ENCODE results near the gene METTL14.

Gene METTL14

GRCh38 chr4:118734491-118735205 is 49.5 kb downstream of the METTL14 start:
- H3K27ac ChIP-seq (ENCODE audit: low read length) = no peak overlapping the region
- H3K4me1 ChIP-seq (ENCODE audit: control insufficient read depth in 1 of 2, insufficient read depth in 2 of 2, low read length in 2 of 2) = peaks cover 0 to 33% of the 10 kb centered on the region in 2 donors
- H3K27me3 ChIP-seq (ENCODE audit: low read depth, low read length) = no peaks in the 10 kb centered on the region
- H3K9me3 ChIP-seq (ENCODE audit: control insufficient read depth in 1 of 2, low read length in 2 of 2) = no peaks in the 10 kb centered on the region
- H3K4me3 ChIP-seq (ENCODE audit: low read depth in 1 of 2, low read length in 2 of 2) = no peak overlapping the region
- peaks cover 47 to 68% of the 10 kb centered on the region in 2 donors for H3K36me3 ChIP-seq (ENCODE audit: control insufficient read depth in 1 of 2, insufficient read depth in 2 of 2, low read length in 2 of 2)

GRCh38 chr4:118736900-118737299 is 51.7 kb downstream of the METTL14 start:
- no peaks in the 10 kb centered on the region for H3K9me3 ChIP-seq (ENCODE audit: control insufficient read depth in 1 of 2, low read length in 2 of 2)
- peaks cover 41 to 55% of the 10 kb centered on the region in 2 donors for H3K36me3 ChIP-seq (ENCODE audit: control insufficient read depth in 1 of 2, insufficient read depth in 2 of 2, low read length in 2 of 2)

GRCh38 chr4:118738090-118738489 is 52.9 kb downstream of the METTL14 start:
- peaks cover 0 to 43% of the 10 kb centered on the region in 2 donors for H3K4me1 ChIP-seq (ENCODE audit: control insufficient read depth in 1 of 2, insufficient read depth in 2 of 2, low read length in 2 of 2)
- peaks cover 33 to 48% of the 10 kb centered on the region in 2 donors for H3K36me3 ChIP-seq (ENCODE audit: control insufficient read depth in 1 of 2, insufficient read depth in 2 of 2, low read length in 2 of 2)
- no peaks in the 10 kb centered on the region for H3K27me3 ChIP-seq (ENCODE audit: low read depth, low read length)
- no peaks in the 10 kb centered on the region for H3K9me3 ChIP-seq (ENCODE audit: control insufficient read depth in 1 of 2, low read length in 2 of 2)
- H3K27ac ChIP-seq (ENCODE audit: low read length) = peak overlapping the region; percentile 65
- H3K4me3 ChIP-seq (ENCODE audit: low read depth in 1 of 2, low read length in 2 of 2) = no peak overlapping the region

More at GRCh38 chr4:118736900-118737299, 51.7 kb downstream of the METTL14 start:
- no peak overlapping the region for H3K27ac ChIP-seq (ENCODE audit: low read length)
- H3K4me3 ChIP-seq (ENCODE audit: low read depth in 1 of 2, low read length in 2 of 2) = no peak overlapping the region
- H3K4me1 ChIP-seq (ENCODE audit: control insufficient read depth in 1 of 2, insufficient read depth in 2 of 2, low read length in 2 of 2) = peaks cover 0 to 40% of the 10 kb centered on the region in 2 donors
- H3K27me3 ChIP-seq (ENCODE audit: low read depth, low read length) = no peaks in the 10 kb centered on the region

GRCh38 chr4:118739022-118739713 is 54.0 kb downstream of the METTL14 start:
- Histone ChIP-seq H3K4me1 (ENCODE audit: control insufficient read depth in 1 of 2, insufficient read depth in 2 of 2, low read length in 2 of 2) (peaks cover 0 to 43% of the 10 kb centered on the region in 2 donors), H3K4me3 (ENCODE audit: low read depth in 1 of 2, low read length in 2 of 2) (no peak overlapping the region), H3K27me3 (ENCODE audit: low read depth, low read length) (no peaks in the 10 kb centered on the region), H3K27ac (ENCODE audit: low read length) (peak overlapping the region; percentile 65), H3K36me3 (ENCODE audit: control insufficient read depth in 1 of 2, insufficient read depth in 2 of 2, low read length in 2 of 2) (peaks cover 36 to 49% of the 10 kb centered on the region in 2 donors), H3K9me3 (ENCODE audit: control insufficient read depth in 1 of 2, low read length in 2 of 2) (no peaks in the 10 kb centered on the region)

- Histone ChIP-seq H3K9me3 (ENCODE audit: control insufficient read depth in 1 of 2, low read length in 2 of 2) (no peaks in the 10 kb centered on the region), H3K27me3 (ENCODE audit: low read depth, low read length) (no peaks in the 10 kb centered on the region), H3K4me3 (ENCODE audit: low read depth in 1 of 2, low read length in 2 of 2) (peak overlapping the region in 1 of 2 donors; percentile 4), H3K4me1 (ENCODE audit: control insufficient read depth in 1 of 2, insufficient read depth in 2 of 2, low read length in 2 of 2) (peaks cover 0 to 49% of the 10 kb centered on the region in 2 donors), H3K36me3 (ENCODE audit: control insufficient read depth in 1 of 2, insufficient read depth in 2 of 2, low read length in 2 of 2) (peaks cover 38 to 40% of the 10 kb centered on the region in 2 donors), H3K27ac (ENCODE audit: low read length) (peak overlapping the region; percentile 65)
Observed at GRCh38 chr4:118740869-118741268, 55.7 kb downstream of the METTL14 start.

- peak overlapping the region; percentile 53 for H3K27ac ChIP-seq (ENCODE audit: low read length)
- peak overlapping the region in 1 of 2 donors; percentile 4 for H3K4me3 ChIP-seq (ENCODE audit: low read depth in 1 of 2, low read length in 2 of 2)
- peaks cover 35% of the 10 kb centered on the region in 2 donors for H3K36me3 ChIP-seq (ENCODE audit: control insufficient read depth in 1 of 2, insufficient read depth in 2 of 2, low read length in 2 of 2)
- no peaks in the 10 kb centered on the region for H3K9me3 ChIP-seq (ENCODE audit: control insufficient read depth in 1 of 2, low read length in 2 of 2)
- H3K27me3 ChIP-seq (ENCODE audit: low read depth, low read length) = no peaks in the 10 kb centered on the region
- peaks cover 1 to 47% of the 10 kb centered on the region in 2 donors for H3K4me1 ChIP-seq (ENCODE audit: control insufficient read depth in 1 of 2, insufficient read depth in 2 of 2, low read length in 2 of 2)
Observed at GRCh38 chr4:118741301-118741855, 56.2 kb downstream of the METTL14 start.

- peaks cover 32 to 33% of the 10 kb centered on the region in 2 donors for H3K36me3 ChIP-seq (ENCODE audit: control insufficient read depth in 1 of 2, insufficient read depth in 2 of 2, low read length in 2 of 2)
- peak overlapping the region; percentile 53 for H3K27ac ChIP-seq (ENCODE audit: low read length)
- H3K9me3 ChIP-seq (ENCODE audit: control insufficient read depth in 1 of 2, low read length in 2 of 2) = no peaks in the 10 kb centered on the region
- no peak overlapping the region for H3K4me3 ChIP-seq (ENCODE audit: low read depth in 1 of 2, low read length in 2 of 2)
- H3K4me1 ChIP-seq (ENCODE audit: control insufficient read depth in 1 of 2, insufficient read depth in 2 of 2, low read length in 2 of 2) = peaks cover 3 to 48% of the 10 kb centered on the region in 2 donors
- H3K27me3 ChIP-seq (ENCODE audit: low read depth, low read length) = no peaks in the 10 kb centered on the region
Observed at GRCh38 chr4:118742050-118742449, 56.9 kb downstream of the METTL14 start.

- Histone ChIP-seq H3K4me3 (ENCODE audit: low read depth in 1 of 2, low read length in 2 of 2) (no peak overlapping the region), H3K36me3 (ENCODE audit: control insufficient read depth in 1 of 2, insufficient read depth in 2 of 2, low read length in 2 of 2) (peaks cover 22 to 24% of the 10 kb centered on the region in 2 donors), H3K4me1 (ENCODE audit: control insufficient read depth in 1 of 2, insufficient read depth in 2 of 2, low read length in 2 of 2) (peaks cover 3 to 35% of the 10 kb centered on the region in 2 donors), H3K9me3 (ENCODE audit: control insufficient read depth in 1 of 2, low read length in 2 of 2) (no peaks in the 10 kb centered on the region), H3K27ac (ENCODE audit: low read length) (peak overlapping the region; percentile 79), H3K27me3 (ENCODE audit: low read depth, low read length) (no peaks in the 10 kb centered on the region)
Observed at GRCh38 chr4:118743867-118744266, 58.7 kb downstream of the METTL14 start.

- Histone ChIP-seq H3K4me1 (ENCODE audit: control insufficient read depth in 1 of 2, insufficient read depth in 2 of 2, low read length in 2 of 2) (peaks cover 3 to 24% of the 10 kb centered on the region in 2 donors), H3K36me3 (ENCODE audit: control insufficient read depth in 1 of 2, insufficient read depth in 2 of 2, low read length in 2 of 2) (peaks cover 11 to 17% of the 10 kb centered on the region in 2 donors), H3K4me3 (ENCODE audit: low read depth in 1 of 2, low read length in 2 of 2) (no peak overlapping the region), H3K27ac (ENCODE audit: low read length) (peak overlapping the region; percentile 79), H3K27me3 (ENCODE audit: low read depth, low read length) (no peaks in the 10 kb centered on the region), H3K9me3 (ENCODE audit: control insufficient read depth in 1 of 2, low read length in 2 of 2) (no peaks in the 10 kb centered on the region)
Observed at GRCh38 chr4:118745357-118745756, 60.2 kb downstream of the METTL14 start.

GRCh38 chr4:118746251-118746919 is 61.2 kb downstream of the METTL14 start:
- H3K36me3 ChIP-seq (ENCODE audit: control insufficient read depth in 1 of 2, insufficient read depth in 2 of 2, low read length in 2 of 2) = peaks cover 15 to 16% of the 10 kb centered on the region in 2 donors
- peaks cover 3 to 21% of the 10 kb centered on the region in 2 donors for H3K4me1 ChIP-seq (ENCODE audit: control insufficient read depth in 1 of 2, insufficient read depth in 2 of 2, low read length in 2 of 2)
- no peaks in the 10 kb centered on the region for H3K9me3 ChIP-seq (ENCODE audit: control insufficient read depth in 1 of 2, low read length in 2 of 2)
- H3K27ac ChIP-seq (ENCODE audit: low read length) = no peak overlapping the region
- no peak overlapping the region for H3K4me3 ChIP-seq (ENCODE audit: low read depth in 1 of 2, low read length in 2 of 2)
- H3K27me3 ChIP-seq (ENCODE audit: low read depth, low read length) = no peaks in the 10 kb centered on the region

All from muscle layer of duodenum (tissue), 2 donors.